WTC11 (cell line): ENCODE measurements around the gene ARHGAP19.

Source experiments
- ATF2 ChIP-seq: sonication (generic); formaldehyde crosslinking; IDR thresholded peaks from 2 replicates; pipeline ENCODE4 v1.8.1; 2022; ENCODE audit warnings: low read depth, missing genetic modification reagents, borderline replicate concordance
- CTCF ChIP-seq: fragments of 200-600 bp; IDR thresholded peaks from 2 replicates; pipeline ENCODE4 v1.8.0; 2022; ENCODE audit warnings: antibody characterized with exemption
- RORB ChIP-seq: fragments of 250-450 bp; sonication (Bioruptor Pico); IDR thresholded peaks from 2 replicates; pipeline ENCODE4 v1.9.0; 2021; ENCODE audit warnings: mild to moderate bottlenecking
- TF ChIP-seq, protein P1 (sequence below): sonication (generic); formaldehyde crosslinking; IDR thresholded peaks from 2 replicates; pipeline ENCODE4 v1.8.0; 2022; ENCODE audit warnings: mild to moderate bottlenecking, missing genetic modification reagents

DNA sequence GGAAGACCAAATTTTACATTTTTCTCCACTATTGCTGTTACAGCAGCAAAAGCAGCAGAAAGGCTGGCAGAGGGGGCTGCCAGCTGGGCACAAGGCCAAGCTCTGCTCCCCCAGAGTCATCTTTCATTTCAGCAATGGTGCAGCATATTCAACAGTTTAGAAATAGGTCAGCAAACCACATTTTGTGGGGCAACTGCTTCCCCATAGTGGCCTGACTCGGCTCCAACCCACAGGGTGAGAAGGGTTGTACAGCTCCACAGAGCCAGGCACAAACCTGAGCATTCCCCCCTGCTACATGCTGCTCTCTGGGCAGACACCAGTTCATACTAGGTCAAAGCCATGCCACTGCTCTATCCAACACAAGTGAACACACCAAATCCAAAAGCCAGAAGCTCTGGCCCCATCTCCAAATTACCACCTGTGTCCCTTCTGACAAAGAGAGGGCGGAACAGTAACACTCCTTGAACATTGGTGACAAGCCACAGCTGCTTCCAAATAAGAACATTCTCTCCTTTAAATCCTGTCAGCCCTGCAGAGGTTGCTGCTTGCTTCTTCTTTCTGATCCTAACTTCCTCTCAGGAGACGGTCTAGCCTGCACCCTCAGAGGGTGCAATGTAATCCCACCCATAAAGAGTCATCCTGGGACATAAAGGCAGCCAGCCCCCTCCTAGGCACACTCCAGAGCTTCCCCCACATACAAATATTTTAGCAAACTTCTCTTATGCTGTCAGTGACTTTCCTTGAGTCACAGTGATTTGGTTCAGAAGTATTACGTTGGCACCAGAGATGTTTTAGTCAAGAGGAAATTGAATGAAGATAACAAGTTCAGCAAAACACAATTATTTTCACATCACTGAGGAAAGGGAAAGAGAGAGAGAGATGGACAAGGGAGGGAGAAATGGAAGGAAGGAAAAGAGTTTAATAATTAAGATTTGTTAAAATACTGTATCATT is 67.7 kb downstream of the ARHGAP19 start:
- TF ChIP-seq, protein P1, sequence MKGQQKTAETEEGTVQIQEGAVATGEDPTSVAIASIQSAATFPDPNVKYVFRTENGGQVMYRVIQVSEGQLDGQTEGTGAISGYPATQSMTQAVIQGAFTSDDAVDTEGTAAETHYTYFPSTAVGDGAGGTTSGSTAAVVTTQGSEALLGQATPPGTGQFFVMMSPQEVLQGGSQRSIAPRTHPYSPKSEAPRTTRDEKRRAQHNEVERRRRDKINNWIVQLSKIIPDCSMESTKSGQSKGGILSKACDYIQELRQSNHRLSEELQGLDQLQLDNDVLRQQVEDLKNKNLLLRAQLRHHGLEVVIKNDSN (CRISPR knock-in tag): no peak
- TF ChIP-seq RORB (CRISPR knock-in tag): no peak
- no peak for TF ChIP-seq ATF2 (CRISPR knock-in tag)
- TF ChIP-seq CTCF: no peak
